HG03460 (cell line): Measurements from ENCODE around the gene C1QTNF3.
"Not testable (repeated sequence)": the region's sequence is repeated elsewhere in the genome, so short reads cannot be mapped to it uniquely, and the experiment has no call there.

Source experiments
- ATAC-seq: cut with Tn5 transposase; IDR thresholded peaks from one replicate; pipeline ENCODE4 v1.9.1; 2021; ENCODE audit not compliant: unreplicated experiment

C1QTNF3 gene

DNA sequence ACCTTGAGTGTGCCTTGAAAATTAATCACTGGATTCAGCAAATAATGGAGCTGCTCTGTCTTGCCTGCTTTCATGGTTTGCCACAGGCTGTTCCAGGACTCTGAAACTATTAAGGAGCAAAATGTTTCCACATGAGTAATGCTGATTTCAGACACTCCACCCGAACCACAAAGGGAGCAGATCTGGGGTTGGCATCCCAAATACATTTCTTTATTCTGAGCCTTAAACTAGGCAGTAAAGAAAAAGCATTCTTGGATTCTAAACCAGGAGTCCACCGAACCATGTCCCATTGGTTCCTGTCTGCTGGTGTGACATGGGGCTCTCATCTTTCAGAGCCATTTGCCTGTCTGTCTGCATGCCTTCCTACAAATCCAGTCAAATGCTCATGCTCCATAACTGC is 10.1 kb upstream of the C1QTNF3 start:
- ATAC-seq, result no peak

DNA sequence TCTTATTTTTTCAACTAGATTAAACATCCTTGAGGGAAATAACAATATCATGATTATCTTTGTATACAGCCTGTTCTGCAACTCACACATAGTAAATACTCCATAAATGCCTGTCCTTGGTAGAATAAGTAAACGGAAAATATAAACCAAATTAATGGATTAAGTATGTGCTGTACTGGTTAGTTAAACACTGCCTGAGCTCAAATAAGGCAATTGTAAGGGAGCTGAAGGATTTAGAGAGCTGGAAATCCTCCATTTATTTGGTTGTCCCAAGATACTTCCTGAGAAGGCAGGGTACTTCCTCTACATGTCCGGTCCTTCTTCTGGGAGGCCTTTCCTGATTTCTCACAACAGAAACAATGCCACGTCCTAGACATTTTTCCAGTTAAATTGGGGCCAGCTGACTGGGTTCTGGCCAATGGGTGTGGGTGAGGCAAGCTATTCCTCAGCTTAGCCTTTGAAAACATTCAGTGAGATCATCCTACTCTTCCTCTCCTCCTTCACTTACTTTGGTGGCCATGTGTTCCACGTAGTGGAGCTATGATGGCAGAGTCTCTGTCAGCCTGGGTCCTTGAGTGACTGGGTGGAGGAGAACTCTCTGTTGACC is 8.5 kb upstream of the C1QTNF3 start:
- ATAC-seq, result no peak

DNA sequence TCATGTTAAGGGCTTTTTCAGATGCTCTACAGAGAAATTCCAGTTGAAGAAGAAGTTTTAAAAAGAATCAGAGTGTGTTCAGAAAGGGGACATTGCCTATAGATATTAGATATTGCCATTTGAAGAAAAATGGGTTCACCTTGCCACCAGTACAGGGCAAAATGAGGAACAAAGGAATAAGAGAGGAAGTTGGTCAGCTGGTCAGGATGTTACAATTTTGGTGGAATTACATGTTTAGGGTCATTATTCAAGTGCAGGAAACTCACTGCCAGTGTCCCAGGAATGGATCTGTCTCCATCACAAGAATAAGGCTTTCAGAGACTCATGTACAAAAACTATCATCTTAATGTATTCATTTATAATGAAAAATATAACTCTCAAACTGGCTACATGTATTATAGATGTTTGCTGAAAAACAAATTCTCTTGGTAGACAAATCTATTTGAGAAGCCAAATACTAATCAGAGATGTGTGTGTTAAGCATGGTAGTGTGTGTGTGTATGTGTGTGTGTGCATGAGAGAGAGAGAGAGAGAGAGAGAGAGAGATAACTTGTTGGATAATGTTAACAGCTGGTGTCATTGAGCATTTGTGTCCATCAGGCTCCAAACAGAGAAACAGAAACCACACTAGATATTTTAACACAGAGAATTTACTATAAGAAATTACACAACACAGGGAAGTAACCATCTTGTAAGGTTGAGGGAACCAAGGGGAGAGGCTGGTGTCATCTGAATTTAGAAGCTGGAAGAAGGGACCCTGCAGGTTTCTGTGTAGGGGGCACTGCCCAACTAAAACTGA is 5.0 kb upstream of the C1QTNF3 start:
- no peak for ATAC-seq

DNA sequence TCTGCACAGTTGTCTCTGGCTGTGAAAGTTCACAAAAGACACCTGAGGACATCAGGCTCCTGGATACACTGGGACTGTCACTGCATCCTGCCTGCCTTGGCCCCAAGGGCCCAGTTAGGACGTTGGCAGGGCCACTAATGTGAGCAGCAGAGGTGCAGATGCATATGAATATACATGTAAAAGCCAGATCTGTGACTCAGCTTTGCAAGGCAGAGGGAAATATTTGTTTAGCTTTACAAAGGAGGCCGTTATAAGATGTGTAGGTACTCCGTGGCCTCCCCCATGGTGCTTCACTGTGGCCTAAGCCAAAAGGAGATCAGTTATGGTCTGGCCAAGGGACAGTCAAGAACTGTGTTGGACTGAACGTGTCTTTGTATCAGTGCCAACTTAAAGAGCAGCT is 4.1 kb upstream of the C1QTNF3 start:
- ATAC-seq, result no peak

DNA sequence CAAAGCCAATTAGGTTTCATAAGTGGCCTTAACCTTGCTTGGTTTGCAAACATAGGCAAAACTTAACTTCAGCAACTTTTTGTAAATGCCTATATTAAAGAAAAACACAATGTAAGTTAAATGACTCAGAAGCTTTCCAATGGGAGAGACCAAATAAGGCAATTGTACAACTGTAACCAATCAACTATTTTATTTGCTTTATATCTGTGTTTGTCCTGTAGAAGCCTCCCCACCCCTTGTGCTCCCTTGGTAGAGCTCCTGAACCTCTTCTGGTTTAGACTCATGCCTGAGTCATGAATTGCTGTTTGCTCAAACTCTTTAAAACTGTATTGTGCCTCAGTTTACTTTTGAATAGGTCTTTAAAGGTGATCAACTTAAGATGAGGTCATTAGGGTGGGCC is 3.0 kb upstream of the C1QTNF3 start:
- no peak for ATAC-seq

DNA sequence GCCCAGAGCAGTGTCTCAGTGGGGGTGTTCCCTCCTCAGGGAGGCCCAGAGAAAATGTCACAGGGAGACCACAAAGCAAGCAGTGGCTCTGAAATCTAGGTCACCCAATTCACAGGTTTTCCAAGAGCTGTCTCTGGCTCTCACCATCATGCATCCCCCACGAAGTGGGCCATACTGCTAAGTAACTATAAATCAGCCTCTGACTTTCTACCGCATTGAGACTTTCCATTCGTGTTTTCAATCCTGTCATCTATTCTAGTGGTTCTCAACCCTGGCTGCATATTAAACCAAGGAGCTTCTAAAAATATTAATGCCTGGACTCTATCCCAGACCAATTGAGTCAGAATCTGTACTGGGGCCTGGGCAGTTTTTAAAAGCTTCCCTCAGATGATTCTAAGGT is 2.0 kb upstream of the C1QTNF3 start:
- ATAC-seq, result no peak

DNA sequence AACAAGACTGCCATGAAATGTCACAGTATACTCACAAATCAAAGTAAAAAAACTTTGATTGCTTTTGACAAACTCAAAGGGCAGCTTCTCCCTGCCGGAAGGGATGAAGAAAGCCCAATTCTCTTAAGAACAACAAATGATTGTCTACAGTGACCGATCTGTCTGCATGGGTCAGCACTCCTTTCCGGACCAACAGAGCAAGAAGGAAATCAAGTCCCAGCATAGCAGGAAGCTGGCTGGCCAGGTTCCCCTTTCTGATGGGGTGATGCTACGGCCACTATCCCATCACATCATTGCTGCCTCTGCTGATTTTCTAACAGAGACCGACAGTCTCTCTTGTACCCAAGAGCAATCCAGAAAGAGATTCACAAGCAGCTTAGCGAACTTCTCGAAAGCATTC is 692 bp downstream of the C1QTNF3 start:
- no peak for ATAC-seq

DNA sequence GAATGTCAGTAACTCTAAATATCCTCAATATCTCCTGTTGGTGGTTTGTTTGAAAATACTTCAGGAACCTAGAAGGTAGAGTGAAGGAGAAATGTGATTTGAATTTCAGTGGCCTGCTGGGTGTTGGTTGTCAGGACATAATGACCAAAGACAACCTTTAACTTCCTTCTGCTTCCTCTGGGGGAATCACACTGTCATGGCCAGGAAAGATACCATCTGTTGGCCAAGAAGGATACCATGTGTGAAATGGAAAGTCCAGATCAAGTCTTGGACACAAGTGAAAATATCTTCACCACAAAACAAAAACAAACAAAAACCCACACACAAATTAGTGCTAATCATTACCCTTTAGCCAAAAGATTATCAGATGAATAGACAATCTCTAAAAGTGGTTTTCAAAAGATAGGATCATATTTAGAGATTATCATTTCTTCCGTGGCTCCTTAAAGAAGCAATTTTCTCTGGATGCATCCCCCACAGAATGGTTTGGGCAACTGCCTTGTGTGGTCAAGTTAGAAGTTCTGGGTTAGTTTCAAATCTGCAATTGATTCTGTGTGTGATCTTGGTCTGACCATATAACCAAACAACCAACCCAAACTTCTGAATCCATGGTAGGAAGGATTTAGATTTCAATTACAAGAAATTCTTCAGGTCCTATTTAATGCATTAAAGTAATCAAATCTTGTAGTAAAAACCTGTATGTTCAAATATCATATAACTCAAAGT is 1.6 kb downstream of the C1QTNF3 start:
- ATAC-seq, result peak; percentile 52

DNA sequence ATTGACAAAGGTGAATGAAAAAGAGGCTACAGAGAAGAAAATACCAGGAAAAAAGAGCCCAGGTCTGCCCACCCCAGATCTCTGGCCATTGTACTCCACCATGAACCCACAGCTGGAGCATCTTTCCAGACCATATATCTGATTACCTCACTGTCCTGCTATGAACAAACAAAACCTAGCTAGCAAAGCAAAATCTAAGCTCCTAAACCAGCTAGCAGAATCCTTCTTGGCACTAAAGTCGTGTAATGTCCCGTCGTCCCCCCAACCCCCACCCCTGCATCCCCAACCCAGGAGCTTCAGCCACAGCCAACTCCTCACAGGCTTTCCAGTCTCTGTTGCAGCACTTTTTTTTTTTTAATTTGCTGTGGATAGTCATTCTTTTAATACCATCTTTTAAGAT is 2.5 kb downstream of the C1QTNF3 start:
- ATAC-seq, result no peak

DNA sequence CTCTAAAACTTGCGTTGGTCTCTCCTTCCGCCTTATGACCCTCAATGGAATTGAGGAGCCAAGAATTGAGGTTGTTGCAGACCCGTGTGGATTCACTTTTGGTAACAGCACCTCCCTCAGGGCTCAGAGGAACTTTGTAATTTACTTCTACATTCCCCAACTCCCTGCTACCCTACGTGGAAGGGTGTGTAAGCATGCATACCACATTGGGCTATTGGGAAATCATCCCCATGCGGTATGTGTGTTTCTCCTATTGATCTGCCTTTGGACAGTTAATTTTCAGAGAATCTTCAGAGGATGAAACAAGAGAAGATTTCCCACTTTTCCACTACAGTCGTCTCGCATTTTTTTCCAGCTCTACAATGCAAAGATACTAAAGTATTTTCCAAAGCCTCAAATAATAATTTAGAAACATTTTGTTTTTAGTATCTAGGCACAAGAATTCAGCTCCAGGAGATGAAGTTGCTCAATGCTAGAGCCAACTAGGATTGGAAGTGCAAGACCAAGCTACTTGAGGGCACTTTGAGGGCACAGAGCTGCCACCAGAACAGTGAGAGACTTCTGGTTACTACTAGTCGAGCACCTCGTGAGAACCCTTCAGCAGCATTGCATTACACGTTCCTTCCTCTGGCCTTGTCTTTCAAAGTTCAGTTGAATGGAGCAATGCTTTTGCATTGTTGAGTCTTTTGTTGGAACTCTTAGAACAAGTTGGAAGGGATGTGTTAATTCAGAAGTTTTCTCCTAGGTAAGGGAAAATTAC is 3.4 kb downstream of the C1QTNF3 start:
- no peak for ATAC-seq

DNA sequence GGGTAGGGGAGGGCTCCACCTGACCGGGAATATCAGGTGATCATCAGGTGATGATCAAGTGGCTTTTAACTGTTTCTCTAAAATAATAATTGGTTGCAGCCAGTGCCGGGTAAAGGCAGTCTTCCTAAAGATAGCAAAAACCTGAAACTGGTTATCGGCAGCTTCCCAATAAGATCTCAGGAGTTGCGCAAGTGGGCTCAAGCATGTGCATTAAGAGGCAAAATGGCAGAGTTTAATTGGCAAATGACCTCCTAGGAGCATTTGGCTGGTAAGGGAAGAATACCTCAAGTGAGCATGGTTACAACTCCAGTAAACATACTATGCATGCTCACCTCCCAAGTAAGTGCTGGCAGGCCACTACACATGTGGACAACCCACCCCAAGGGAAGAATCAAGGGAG is 4.2 kb downstream of the C1QTNF3 start:
- no peak for ATAC-seq

DNA sequence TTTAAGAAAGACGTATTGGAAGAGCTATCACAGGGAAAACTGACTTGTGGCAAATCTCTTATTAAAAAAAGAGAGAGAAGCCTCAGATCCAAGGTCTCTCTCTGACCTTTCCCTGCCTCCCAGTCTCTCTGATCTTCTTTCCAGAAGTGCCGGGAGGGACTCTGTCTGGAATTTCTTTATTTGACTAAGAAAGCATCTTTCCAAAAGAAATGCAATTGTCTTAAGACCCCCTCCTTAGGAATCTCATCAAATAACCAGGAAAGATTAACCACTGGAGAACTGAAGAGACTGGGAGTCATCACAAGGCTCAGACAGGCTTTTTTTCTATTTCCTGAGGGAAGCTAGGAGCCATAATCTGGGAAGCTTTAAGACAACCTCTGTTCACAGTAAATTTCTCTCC is 4.6 kb downstream of the C1QTNF3 start:
- ATAC-seq, result no peak

DNA sequence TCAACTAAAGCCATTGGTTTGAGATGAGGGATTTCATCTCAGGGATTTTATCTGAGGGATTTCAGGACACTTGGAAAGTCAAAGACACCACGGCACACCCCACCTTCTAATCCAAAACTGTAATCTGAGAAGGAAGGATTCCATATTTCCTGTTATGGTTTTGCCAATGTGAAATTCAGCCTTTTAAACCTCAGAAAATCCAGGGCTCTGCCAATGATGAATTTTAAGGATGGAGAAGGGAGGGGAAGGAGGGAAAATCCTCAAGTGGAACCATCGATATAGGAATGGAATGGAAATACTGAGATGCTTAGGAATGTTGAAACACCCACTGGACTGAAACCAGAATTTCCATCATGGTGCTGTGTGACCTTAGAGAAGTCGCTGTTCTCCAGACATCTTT is 5.3 kb downstream of the C1QTNF3 start:
- no peak for ATAC-seq

DNA sequence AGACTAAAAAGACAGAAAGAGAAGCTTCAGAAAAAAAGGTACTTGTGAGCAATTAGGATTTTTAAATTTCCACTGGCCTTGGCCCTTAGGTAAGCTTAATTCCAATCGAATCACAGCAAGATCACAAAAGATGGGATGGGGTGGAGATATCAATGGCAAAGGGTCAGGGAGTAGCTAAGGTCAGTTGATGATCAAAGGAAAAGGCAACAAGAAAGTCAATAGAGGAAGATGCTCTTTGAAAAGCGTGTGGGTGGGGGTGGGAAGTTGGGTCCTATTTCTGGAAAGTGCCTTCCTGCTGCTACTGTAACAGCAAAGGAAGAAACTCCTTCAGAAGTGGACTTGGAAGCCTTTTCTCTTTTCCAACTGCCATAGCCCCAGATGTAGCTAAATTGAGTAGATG is 7.3 kb downstream of the C1QTNF3 start:
- ATAC-seq, result no peak

DNA sequence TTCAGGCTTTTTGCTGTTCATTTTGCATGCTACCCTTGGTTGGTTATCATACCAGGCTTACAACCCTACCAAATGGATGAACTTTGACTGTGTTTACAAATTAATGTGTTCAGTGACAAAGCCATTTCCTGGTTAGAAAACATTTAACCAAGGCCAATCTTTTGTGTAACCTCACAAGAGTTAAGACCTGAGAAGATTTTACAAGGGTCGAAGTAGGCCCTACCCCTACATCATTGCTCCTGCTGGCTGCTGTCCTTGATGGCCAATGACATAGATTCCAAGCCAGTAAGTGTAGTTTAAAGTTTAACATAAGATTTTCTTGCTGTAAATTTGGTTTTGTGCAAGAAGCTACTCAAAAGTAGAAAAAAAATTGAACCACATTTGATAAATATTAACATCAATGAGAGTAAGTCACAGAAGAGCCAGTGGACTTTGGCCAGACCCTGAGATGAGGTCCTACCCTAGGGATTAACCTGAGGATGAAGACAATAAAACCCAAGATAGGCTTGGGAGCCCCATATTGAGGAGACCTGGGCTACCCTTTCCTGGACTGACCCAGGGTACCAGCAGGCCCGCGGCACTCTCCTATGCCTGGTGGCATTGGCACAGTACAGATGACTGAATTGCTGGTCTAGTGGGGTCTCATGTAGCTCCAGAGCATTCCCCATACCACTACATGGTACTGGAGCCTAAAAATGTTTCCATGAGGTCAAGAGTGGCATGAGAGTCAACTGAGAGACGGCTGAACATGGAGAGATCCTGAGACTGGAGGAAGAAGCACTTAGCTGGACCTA is 8.3 kb downstream of the C1QTNF3 start:
- peak; percentile 72 for ATAC-seq

DNA sequence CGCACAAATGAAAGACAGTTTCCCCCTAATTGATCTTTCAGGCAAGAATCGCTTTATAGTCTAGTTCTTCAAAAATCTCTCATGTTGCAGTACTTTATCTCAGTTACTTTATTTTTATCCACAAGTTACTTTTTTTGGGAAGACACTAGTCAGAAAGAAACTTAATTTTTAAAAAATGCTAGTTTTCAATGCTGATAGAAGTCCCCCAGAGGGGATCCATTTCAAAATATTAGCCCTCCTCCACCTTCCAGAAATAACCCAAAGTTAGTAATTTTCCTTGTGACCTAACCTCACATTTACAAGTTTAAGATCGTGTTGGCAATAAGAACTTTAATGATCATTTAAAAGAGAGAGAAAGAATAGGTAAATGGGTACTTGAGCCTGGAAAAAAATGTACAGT is 11.0 kb downstream of the C1QTNF3 start:
- no peak for ATAC-seq

DNA sequence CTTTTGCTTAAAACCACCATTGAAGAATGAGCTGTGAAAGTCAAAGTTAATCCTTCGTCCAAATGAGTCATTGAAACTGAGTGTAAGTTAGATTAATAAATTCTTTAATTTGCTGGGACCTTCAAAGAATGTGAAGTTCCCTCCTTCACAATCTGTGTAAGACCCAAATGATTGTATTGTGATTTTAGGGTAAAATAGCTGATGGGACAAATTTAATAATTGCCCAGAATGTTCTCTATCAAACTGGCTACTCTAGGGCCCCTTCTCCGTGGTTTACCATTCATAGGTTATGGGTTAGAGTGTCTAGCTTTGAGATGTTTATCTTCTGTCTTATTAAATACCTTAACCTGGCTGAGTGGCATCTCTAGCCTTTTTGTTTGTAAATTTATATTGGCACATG is 11.9 kb downstream of the C1QTNF3 start:
- ATAC-seq, result no peak

DNA sequence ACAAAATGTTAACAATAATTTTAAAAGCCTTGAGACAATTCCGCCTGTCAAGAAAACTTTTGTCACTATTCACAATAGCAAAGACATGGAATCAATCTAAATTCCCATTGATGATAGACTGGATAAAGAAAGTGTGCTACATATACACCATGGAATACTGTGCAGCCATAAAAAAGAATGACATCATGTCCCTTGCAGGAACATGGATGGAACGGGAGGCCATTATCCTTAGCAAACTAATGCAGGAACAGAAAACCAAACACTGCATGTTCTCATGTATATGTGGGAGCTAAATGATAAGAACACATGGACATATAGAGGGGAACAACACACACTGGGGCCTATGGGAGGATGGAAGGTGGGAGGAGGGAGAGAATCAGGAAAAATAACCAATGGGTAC is 12.4 kb downstream of the C1QTNF3 start:
- not testable (repeated sequence) for ATAC-seq

DNA sequence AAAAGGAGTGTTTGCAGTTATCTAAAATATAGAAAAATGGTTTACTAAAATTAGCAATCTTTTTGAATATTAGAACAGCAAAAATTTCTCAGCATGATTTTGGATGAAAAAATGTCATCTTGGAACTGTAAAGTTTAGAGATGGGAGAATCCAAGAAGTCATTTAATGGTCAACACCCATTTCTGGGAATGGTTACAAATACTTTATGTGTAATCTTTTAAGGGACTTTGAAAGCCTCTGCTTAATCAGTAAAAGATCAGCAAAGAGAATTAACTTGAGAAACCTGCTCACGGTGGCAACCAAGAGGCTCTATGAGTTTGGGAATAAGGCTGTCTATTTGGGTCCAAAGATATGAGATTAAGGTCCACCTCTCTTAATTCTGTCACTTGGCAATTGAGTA is 13.0 kb downstream of the C1QTNF3 start:
- no peak for ATAC-seq

DNA sequence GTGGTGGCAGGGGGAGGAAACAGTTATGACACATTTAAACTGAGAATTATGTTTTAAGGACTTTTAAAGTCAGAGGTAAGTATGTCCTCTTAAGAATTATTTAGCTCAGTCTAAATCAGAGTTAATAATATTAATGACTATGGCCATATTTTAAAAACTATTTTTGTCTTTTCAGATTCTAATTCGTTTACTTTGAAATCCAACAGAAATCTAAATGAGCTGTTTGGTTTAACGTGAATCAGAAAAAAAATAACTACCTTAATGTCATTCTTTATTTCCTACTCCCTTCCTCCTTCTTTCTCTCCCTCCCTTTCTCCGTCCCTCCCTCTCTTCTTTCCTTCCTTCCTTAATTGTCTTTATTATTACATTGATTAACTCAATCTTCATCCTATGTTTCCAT is 14.7 kb downstream of the C1QTNF3 start:
- no peak for ATAC-seq
